Measurements from ENCODE around the gene DTNB.
"Not testable (repeated sequence)": the region's sequence is repeated elsewhere in the genome, so short reads cannot be mapped to it uniquely, and the experiment has no call there.

Gene DTNB

DNA sequence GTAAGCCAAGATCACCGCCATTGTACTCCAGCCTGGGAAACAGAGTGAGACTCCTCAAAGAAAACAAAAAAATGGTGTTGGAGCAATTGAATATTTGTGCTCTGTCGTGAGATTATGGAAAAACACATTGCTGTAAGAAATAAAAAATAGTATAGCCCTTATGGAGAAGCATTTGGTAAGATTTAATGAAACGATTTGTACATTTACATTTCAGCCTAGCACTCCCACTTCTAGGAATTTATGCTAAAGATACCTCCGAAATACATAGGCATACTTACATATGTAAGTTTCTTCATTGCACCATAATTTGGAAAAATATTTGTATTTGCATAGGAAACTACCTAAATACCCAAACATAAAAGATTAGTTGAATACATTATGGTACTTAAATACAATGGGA lies 8.7 kb upstream of the DTNB start:
- no peak for DNase-seq

DNA sequence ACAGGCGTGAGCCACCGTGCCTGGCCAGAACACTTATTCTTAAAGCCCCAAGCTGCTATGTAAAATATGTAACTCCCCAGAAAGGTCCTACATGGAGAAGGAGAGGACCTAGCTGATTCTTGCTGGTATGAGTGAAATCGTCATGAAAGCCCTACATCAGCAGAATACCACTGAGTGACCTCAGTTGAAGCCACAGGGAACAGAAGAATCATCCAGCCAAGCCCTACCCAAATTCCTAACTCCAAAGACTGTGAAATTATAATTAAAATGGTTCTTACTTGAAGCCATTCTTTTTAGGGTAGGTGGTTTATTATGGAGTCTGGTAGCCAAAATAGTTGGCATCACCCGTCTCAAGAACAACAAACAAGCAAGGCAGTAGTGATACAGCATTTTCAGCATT lies 4.5 kb upstream of the DTNB start:
- DNase-seq: no peak

DNA sequence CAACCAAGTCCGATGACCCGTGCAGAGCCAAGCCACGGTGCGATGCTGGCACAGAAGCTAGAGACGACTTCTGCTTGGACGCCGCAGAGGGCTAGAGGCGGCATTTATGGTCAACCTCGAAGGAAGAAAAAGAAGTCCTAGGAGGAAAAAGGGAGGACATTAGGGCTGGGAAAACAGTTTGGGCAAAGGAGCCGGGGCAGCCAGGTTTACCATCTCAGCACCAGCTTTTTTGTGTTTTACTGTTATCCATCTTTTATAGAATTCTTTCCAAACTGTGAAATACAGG lies 643 bp upstream of the DTNB start:
- DNase-seq: no peak

DNA sequence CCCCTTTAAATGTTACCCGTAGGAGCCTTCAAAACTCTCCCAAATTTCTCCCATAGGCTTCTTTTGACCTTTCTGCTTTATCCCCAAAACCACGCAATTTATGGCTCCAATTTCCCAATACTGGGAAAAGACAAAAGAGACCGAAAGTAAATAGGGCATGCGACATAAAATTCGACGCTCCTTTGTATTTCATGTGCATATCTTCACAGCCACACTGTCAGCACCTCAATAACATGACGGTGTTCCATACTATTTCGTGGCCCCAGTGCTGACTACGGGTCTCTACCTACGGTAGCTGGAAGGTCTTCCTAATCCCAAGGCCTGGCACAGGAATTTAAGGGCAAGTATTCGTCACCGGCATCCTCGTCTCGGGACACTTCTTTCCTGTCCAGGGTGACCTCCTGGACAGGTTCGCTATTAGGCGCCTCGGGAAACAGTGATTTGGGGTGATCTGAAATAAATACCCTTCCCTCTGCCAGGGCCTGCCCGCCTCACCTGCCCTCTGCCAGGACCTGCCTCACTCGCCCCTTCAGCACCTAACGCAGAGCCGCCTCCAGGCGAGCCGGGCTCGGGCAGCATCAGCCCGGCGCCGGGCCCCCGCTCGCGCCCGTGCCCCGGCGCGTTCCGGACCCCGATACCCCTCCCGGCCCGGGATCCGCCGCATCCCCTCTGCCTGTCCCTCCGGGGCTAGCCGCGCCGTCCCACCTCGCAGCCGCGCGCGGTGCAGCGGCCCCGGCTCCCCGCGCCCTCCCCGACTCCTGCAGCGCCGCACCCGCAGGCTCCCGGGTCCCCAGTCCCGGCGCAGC lies 680 bp downstream of the DTNB start:
- peak; percentile 74 for DNase-seq

DNA sequence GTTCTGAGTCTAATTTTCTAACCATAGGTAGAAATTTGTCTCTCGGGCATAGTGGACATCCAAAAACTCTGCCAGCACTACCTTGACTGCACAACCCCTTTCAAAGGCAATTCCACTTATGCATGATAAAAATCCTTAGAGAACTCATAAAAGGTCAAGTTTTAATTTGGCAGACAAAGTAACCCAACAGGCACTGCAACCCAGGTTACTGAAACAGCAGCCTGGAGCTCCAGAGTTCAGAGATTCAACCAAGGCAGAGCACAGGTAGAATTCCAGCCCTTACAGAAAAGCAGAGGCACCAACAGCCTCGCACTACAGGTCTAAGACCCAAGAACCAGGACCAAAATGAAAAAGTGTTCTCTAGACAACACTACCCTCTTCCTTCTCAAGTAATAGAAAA lies 1.8 kb downstream of the DTNB start:
- no peak for DNase-seq

DNA sequence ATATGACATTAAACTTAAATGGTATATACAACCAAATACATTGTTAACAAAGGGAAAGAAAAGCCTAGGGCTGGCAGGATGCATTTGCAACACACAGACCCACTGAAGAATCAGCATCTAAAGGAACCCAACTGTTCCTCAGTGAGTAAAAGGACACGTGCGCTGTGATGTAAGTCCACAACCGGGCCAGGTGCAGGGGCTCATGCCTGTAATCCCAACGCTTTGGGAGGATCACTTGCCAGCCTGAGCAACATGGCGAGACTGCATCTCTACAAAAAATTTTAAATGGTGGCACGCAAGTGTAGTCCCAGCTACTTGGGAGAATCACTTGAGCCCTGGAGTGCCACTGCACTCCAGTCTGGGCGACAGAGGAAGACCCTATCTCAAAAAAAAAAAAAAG lies 3.9 kb downstream of the DTNB start:
- DNase-seq: peak; percentile 81

DNA sequence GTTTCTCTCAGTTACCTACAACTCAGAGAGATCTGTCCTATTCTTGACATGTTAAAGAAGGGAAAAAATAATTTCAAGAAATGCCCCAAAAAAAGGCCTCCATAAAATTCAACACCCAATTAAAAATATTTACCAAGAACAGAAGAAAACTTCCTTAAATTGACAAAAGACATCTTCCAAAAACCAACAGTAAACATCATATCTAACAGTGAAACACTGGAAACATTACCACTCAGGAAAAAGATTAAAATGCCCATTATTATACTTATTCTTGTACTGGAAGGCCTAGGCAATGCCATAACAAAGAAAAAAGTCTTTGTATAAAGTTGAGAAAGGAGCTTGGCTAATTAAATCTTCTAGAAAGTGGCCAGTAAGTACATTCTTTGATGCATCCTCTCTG lies 7.2 kb downstream of the DTNB start:
- no peak for DNase-seq

DNA sequence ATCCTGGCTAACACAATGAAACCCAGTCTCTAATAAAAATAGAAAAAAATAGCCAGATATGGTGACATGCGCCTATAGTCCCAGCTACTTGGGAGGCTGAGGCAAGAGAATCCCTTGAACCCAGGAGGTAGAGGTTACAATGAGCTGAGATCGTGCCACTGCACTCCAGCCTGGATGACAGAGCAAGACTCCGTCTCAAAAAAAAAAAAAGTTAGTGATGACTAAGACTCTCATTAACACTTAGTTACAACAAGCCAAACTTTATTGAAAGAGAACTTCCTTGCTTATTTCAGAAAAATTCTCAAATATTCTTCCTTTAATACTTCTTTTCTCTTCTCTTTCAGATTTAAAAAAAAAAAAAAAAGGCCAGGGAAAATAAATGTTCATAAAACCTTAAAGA lies 7.9 kb downstream of the DTNB start:
- DNase-seq: not testable (repeated sequence)

DNA sequence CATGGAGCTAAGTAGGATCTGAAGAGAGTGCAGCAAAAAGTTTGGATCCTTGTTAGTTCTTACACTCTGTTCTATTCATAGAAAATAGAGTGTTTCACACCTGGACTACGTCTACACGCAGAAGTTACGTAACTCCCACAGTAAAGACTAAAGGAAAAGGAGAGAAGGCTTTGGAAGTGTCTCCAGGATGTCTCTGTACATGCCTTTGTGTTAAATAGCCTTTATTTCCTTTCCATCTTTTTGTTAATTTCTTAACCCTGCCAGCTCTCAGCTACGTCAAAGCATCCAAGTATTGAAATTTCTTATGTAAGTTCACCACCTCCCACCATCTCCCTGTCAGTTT lies 8.4 kb downstream of the DTNB start:
- DNase-seq: no peak

DNA sequence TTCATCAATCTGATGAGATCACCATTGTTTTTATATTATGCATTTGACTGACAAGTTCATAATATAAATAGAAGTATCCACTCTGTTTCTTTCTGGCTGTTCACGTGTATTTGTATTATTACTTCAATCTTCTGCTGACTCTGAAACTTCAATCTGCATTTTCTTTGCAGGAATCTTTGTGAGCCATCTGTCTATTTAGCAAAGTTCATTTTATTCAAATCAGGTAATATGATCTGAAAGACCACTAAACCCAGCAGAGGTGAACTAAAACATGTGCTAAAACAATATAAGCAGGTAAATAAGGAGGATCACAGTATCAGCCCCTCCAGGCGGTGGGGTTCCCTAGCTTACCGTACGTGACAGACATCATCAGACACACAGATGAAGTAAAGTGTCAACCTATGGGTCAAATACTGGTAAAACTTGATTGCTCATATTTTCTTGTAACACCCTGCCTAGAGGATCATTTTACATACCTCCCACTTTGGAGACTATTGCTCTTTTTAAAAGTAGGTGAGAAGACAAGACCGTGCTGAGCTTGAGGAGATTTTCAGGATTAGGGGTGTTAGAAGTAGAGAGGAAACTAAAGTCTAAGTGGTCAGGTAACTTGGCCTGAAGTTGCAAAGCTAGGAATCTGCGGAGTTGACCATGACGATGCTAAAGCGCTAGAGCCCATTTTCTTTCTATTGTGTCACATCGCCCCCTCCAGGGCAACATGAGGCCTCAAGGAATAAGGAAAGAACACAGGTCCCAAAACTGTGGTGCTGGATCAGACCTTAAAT lies 9.0 kb downstream of the DTNB start:
- peak; percentile 70 for DNase-seq

DNA sequence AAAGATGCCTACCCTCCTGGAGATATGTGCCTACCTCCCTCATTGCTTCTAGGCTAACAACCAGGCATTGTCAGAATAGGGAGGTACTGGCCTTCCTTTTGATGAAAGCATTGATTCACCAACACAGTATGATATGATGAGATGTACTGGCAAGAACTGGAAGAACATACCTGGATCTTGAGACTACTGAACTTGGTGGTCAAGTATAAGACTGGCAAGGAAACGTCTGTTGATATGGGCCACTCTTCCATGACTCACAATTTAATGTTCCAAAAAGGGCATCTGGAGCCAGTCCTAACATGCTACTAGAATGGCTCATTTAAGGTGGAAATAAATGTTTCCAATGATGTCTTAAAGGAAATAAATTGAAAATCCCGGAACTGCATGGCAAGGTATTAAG lies 18.1 kb downstream of the DTNB start:
- DNase-seq: no peak

DNA sequence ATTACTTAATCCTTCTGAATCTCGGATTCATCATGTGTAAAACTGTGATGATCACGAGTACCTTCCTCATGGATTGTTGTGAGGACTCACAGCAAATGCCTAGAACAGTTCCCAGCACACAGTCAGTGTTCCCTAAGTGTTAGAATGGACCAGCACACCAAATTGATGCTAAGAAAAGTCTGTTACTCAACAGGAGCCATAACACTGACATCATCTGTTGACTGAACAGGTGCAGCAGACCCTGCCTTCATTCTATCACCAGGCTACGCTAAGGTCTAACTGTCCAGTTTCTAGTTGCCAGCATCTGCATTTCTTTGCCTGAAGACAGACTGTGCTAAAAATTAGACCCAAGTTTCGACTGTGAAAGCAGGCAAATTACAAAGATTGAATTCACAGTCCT lies 18.6 kb downstream of the DTNB start:
- DNase-seq: no peak

DNA sequence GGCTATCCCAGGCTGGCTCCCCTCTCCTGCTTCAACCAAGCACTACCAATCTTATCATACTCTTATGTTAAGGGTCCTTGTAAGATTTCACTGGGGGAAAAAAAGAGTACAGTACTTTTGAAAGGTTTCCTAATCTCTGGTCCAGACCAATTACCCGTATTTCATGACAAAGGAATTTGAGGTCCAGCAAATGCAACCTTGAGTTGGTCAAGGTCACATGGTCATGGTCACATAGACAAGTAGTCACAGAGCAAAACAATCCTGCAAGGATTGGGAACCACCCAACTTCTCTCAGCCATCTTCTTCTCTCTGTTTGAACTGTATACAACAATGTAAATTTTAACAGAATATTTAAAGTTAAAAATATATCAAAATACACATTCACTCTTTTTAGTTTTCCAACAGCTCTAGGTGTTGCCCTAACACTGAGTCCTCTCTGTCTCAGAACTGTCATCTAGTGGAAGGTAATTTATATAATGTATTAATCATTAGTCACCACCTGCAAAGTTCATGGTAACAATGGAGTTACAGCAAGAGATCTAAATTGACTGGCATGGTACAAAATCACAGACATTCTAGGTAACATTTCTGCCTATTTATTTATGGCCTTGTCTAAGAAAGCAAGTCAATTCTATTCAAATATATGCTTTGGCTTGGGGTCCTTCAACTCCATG lies 21.5 kb downstream of the DTNB start:
- DNase-seq: no peak

DNA sequence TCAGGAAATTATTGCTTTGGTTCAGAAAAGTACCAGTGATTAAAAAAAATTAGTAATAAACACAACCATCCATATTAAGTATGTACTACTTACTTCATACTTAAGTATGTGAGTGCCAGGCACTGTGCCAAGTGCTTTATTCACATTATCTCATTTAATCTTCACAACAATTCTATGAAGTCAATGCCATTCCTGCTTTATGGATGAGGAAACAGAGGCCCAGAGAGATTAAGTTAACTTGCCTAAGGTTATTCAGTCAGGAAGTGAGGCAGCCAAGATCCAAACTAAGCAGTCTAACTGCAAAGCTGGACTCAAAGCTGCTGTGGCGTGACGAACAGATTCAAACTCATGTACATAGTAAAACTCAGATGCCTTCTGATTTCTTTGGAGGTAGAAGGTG lies 22.3 kb downstream of the DTNB start:
- DNase-seq: no peak

DNA sequence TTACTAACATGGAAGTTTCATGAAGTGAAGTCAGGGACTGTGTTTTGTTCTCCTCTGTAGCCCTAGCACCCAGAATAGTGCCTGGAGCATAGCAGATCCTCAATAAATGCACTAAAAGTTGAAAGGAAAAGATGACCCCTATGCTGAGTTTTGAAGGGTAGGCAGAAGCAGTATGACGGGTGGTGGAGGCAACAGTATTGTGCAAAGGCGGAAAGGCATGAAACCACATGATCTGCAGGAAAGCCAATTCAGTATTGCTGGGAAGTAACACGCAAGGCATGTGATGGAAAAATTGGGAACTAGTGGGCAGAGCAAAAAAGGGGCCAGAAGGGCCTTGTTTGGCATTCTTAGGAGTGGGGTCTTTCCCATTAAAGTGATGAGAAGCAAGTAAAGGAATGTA lies 23.1 kb downstream of the DTNB start:
- no peak for DNase-seq

DNA sequence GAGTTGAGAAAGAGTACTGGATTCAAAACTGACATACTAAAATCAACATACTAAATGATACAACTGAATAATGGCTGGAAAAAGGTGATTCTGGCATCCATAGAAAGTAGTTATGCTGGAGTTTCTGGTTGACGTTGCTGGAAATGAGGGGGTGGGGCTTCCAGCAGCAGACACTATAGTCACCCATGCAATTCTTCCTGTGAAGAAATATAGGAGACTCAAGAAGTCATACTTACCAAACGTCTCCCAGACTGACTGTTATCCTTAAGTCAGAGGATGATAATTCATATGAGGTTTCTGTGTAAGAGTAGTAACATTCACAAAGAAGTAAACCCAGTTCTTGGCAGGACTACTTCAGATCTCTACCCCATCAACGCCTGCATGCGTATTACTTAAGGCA lies 23.6 kb downstream of the DTNB start:
- no peak for DNase-seq

DNA sequence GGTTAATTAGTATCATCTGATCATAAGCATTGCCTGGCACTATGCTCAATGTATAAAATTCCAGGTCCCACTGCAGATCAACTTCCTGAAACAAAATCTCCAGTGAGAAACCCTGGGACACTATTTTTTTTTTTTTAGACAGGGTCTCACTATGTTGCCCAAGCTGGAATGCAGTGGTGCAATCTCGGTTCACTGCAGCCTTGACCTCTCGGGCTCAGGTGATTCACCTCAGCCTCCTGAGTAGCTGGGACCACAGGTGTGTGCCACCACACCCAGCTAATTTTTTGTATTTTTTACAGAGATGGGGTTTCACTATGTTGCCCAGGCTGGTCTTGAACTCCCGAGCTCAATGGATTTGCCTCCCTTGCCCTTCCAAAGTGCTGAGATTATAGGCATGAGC lies 31.1 kb downstream of the DTNB start:
- DNase-seq: no peak

DNA sequence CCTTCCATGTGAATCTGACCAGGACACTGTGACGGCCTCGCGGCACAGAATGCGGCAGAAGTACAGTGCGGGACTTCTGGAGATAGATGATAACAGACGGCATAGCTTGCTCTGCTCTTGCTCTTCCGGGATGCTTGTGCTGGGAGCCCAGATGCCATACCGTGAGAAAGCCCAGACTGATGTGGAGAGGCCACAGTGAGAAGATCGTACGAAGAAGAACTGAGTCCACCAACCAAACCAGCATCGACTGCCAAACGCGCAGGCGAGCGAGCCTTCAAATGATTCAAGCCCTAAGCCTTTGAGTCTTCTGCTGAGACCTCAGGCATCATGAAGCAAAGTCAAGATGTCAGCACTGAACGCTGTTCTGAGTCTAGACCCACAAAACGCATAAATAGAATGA lies 33.7 kb downstream of the DTNB start:
- no peak for DNase-seq

DNA sequence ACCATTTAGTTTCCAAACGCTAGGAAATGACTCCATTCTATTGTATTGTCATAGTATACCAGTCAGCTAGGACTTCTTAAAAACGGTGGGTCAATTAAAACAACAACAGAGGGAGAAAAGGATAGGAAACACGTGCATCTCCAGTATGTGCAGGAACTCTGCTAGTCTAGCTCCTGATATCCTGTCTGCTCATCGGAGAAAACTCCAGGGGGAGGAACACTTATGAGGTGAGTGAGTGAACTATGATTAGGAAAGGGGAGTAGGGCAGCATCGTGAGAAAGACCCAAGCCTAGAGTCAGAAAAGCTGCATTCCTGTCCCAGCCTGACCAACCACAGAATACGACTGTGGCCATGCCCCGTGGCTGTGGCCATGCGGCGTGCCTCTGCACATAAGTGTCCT lies 34.2 kb downstream of the DTNB start:
- DNase-seq: no peak

DNA sequence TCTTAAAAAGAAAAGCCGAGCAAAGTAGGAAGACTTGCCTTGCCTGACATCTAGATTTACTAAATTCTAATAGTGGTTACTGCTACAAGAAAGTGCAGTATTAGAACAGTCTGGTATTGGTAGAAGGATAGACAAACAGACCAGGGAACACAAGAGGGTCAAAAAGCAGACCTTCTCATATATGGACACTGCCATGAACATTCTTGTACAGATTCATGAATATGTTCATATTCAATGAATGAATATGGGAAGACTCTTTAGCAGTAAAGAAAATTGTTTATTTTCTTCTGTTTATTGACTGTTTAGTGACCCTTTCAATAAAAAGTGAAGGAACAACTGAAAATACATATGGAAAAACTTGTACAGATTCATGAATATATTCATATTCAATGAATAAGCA lies 37.6 kb downstream of the DTNB start:
- no peak for DNase-seq

DNA sequence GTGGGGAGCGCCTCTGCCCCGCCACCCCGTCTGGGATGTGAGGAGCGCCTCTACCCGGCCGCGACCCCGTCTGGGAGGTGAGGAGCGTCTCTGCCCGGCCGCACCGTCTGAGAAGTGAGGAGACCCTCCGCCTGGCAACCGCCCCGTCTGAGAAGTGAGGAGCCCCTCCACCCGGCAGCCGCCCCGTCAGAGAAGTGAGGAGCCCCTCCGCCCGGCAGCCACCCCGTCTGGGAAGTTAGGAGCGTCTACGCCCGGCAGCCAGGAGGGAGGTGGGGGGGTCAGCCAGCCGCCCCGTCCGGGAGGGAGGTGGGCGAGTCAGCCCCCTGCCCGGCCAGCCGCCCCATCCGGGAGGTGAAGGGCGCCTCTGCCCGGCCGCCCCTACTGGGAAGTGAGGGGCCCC lies 39.6 kb downstream of the DTNB start:
- DNase-seq: not testable (repeated sequence)

DNA sequence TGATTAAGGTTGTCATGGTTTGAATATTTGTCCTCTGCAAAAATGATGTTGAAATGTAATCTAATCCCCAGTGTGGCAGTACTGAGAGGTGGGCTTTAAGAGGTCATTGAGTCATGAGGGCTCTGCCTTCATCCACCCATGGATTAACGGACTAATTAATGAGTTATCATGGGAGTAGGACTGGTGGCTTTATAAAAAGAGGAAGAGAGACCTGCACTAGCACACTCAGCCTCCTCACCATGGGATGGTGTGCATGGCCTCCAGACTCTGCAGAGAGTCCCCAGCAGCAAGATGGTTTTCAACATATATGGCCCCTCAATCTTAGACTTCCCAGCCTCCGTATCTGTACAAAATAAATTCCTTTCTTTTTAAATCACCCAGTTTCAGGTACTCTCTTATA lies 41.0 kb downstream of the DTNB start:
- no peak for DNase-seq

DNA sequence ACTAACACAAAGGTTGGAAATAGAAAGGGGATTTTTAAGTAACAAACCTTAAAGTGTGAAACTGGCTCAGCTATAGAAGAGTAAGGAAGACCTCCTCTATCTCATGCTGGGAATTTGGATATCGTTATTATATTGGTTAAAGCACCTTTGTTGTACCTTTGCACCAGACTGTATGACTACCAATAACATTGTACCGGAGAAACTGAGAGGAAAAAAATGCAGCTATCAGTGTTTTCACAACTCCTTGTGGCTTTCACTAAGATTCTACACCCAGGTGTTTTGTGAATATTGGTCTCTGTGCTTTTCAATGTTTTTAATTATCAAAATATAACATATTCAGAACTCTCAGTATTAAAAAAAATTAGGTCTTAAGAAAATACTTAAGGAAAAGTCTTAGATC lies 48.7 kb downstream of the DTNB start:
- no peak for DNase-seq

DNA sequence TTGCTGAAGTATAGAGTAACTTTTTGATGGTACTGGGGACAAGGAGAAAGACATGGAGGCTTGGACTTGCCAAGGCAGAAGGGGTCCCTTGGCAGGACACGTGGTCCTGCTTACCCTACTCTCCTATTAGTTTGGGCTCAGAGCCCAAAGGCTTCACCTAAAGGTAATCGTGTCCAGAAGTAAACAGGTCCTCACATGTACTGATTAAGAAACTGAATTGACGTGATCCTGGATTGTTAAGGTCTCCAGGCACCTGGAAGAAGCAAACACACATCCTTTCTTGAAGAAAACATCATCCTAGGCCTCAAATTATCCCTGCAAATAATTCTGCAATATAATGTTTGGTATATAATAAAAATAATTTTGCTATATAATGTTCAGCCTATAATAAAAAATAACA lies 50.0 kb downstream of the DTNB start:
- no peak for DNase-seq

DNA sequence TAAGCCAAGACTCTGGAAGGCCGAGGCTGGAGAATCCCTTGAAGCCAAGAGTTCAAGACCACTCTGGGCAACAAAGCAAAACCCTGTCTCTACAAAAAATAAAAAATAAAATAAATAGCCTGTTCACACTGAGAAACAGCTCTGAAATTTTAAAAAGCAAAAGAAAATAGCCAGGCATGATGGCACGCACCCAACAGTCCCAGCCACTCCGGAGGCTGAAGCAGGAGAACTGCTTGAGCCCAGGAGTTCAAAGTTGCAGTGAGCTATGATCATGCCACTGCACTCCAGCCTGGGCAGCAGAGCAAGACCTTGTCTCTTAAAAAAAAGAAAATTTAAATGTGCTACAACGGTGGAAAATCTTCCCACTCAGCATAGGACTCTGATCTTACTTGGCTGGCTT lies 52.7 kb downstream of the DTNB start:
- DNase-seq: no peak

Measured in NCI-H82 (cell line).